H9 (cell line): ENCODE data around the gene CSF2. TPM values are rescaled to one million over a fixed set of nuclear protein-coding genes. Genes with fewer than 3 reads are reported as not detected.
"Not testable (repeated sequence)": the region's sequence is repeated elsewhere in the genome, so short reads cannot be mapped to it uniquely, and the experiment has no call there.

Source experiments
- DNase-seq: peaks from one replicate; pipeline ENCODE4 v3.0.0-alpha.2; 2017
- H2AFZ ChIP-seq: one replicate; pipeline ENCODE4 v1.6.1; 2013; ENCODE audit warnings: mild to moderate bottlenecking, low read length, control low read depth, moderate library complexity
- H2AK5ac ChIP-seq: 2 replicates; pipeline ENCODE4 v1.6.1; 2013; ENCODE audit warnings: low read length, control low read depth, mixed read lengths; ENCODE audit not compliant: insufficient read length
- H2BK120ac ChIP-seq: one replicate; pipeline ENCODE4 v1.6.1; 2013; ENCODE audit warnings: low read depth, mild to moderate bottlenecking, low read length, control low read depth, inconsistent platforms; ENCODE audit not compliant: poor library complexity, severe bottlenecking
- H2BK12ac ChIP-seq: 2 replicates; pipeline ENCODE4 v1.6.1; 2013; ENCODE audit warnings: low read length, control low read depth, mixed read lengths, low read depth; ENCODE audit not compliant: insufficient read length
- H2BK15ac ChIP-seq: 2 replicates; pipeline ENCODE4 v1.6.1; 2013; ENCODE audit warnings: low read depth, low read length, control low read depth
- H2BK20ac ChIP-seq: one replicate; pipeline ENCODE4 v1.6.1; 2013; ENCODE audit warnings: low read depth, mild to moderate bottlenecking, low read length, control low read depth, inconsistent platforms; ENCODE audit not compliant: poor library complexity, severe bottlenecking
- H2BK5ac ChIP-seq: 2 replicates; pipeline ENCODE4 v1.6.1; 2013; ENCODE audit warnings: low read length, control low read depth, mixed read lengths; ENCODE audit not compliant: insufficient read length
- H3K14ac ChIP-seq: 2 replicates; pipeline ENCODE4 v1.6.1; 2013; ENCODE audit warnings: low read length, control low read depth; ENCODE audit not compliant: insufficient read depth
- H3K18ac ChIP-seq: 2 replicates; pipeline ENCODE4 v1.6.1; 2013; ENCODE audit warnings: low read depth, mild to moderate bottlenecking, mixed read lengths, low read length, control low read depth; ENCODE audit not compliant: insufficient read length
- H3K23ac ChIP-seq: 2 replicates; pipeline ENCODE4 v1.6.1; 2013; ENCODE audit warnings: low read length, control low read depth, mixed read lengths, low read depth; ENCODE audit not compliant: insufficient read length
- H3K23me2 ChIP-seq: 2 replicates; pipeline ENCODE4 v1.6.1; 2013; ENCODE audit warnings: low read depth, mild to moderate bottlenecking, mixed read lengths, low read length, control low read depth; ENCODE audit not compliant: insufficient read length, poor library complexity, severe bottlenecking
- H3K27ac ChIP-seq: 2 replicates; pipeline ENCODE4 v1.5.1; 2013; ENCODE audit warnings: low read length, control low read depth, mixed read lengths, low read depth; ENCODE audit not compliant: insufficient read length
- H3K27me3 ChIP-seq: 2 replicates; pipeline ENCODE4 v1.6.1; 2013; ENCODE audit warnings: low read length, control low read depth, inconsistent platforms; ENCODE audit not compliant: insufficient read depth
- H3K4ac ChIP-seq: 2 replicates; pipeline ENCODE4 v1.6.1; 2013; ENCODE audit warnings: low read depth, mild to moderate bottlenecking, control low read depth, inconsistent platforms, low read length, moderate library complexity
- H3K4me1 ChIP-seq: 2 replicates; pipeline ENCODE4 v1.6.1; 2013; ENCODE audit warnings: low read length, control low read depth, inconsistent platforms; ENCODE audit not compliant: insufficient read depth
- H3K4me2 ChIP-seq: 2 replicates; pipeline ENCODE4 v1.6.1; 2013; ENCODE audit warnings: low read length, control low read depth, mixed read lengths; ENCODE audit not compliant: insufficient read length, insufficient read depth
- H3K56ac ChIP-seq: 2 replicates; pipeline ENCODE4 v1.6.1; 2013; ENCODE audit warnings: low read depth, mild to moderate bottlenecking, mixed read lengths, low read length, control low read depth; ENCODE audit not compliant: insufficient read length
- H3K79me1 ChIP-seq: 2 replicates; pipeline ENCODE4 v1.6.1; 2013; ENCODE audit warnings: low read depth, mild to moderate bottlenecking, moderate library complexity, low read length, control low read depth, inconsistent platforms; ENCODE audit not compliant: insufficient read depth, poor library complexity, severe bottlenecking
- H3K79me2 ChIP-seq: 2 replicates; pipeline ENCODE4 v1.6.1; 2013; ENCODE audit warnings: low read length, control low read depth, inconsistent platforms; ENCODE audit not compliant: insufficient read depth
- H3K9ac ChIP-seq: 2 replicates; pipeline ENCODE4 v1.6.1; 2013; ENCODE audit warnings: low read length, control low read depth, mixed read lengths; ENCODE audit not compliant: insufficient read length; ENCODE audit errors: extremely low read depth
- H3K9me3 ChIP-seq: one replicate; pipeline ENCODE4 v1.6.1; 2013; ENCODE audit warnings: low read depth, low read length, inconsistent platforms; ENCODE audit not compliant: control insufficient read depth
- H3T11ph ChIP-seq: one replicate; pipeline ENCODE4 v1.6.1; 2013; ENCODE audit warnings: mild to moderate bottlenecking, low read length, control low read depth, inconsistent platforms
- H4K20me1 ChIP-seq: one replicate; pipeline ENCODE4 v1.6.1; 2013; ENCODE audit not compliant: control insufficient read depth, insufficient read length, insufficient read depth
- H4K5ac ChIP-seq: 2 replicates; pipeline ENCODE4 v1.6.1; 2013; ENCODE audit warnings: low read depth, mild to moderate bottlenecking, mixed read lengths, low read length, control low read depth; ENCODE audit not compliant: insufficient read length
- H4K8ac ChIP-seq: replicated peaks from 2 replicates; pipeline ENCODE4 v1.6.1; 2013; ENCODE audit warnings: low read length, control low read depth, mixed read lengths, low read depth; ENCODE audit not compliant: insufficient read length
- H4K91ac ChIP-seq: 2 replicates; pipeline ENCODE4 v1.6.1; 2013; ENCODE audit warnings: low read depth, mild to moderate bottlenecking, moderate library complexity, mixed read lengths, low read length, control low read depth; ENCODE audit not compliant: insufficient read length
- H3K27ac Mint-ChIP-seq, 3 experiments: 2 replicates in 2 of 3; 3 replicates in 1 of 3; pipeline ENCODE4 v1.8.0; 2020 to 2021; ENCODE audit warnings: mixed read lengths in 3 of 3, mild to moderate bottlenecking in 1 of 3, moderate library complexity in 1 of 3
- H3K27me3 Mint-ChIP-seq: 2 replicates; pipeline ENCODE4 v1.8.0; 2021; ENCODE audit warnings: low read depth, mild to moderate bottlenecking, moderate library complexity, mixed read lengths
- H3K36me3 Mint-ChIP-seq, 3 experiments: 2 replicates in 2 of 3; 3 replicates in 1 of 3; pipeline ENCODE4 v1.8.0; 2020 to 2021; ENCODE audit warnings: low read depth in 3 of 3, mixed read lengths in 3 of 3; ENCODE audit not compliant: insufficient read depth in 1 of 3
- H3K4me1 Mint-ChIP-seq, 2 experiments: 2 replicates each; pipeline ENCODE4 v1.8.0; 2020; ENCODE audit warnings: mixed read lengths in 2 of 2
- H3K4me3 Mint-ChIP-seq, 2 experiments: 2 replicates in 1 of 2; 3 replicates in 1 of 2; pipeline ENCODE4 v1.8.0; 2020 to 2021; ENCODE audit warnings: mild to moderate bottlenecking in 2 of 2, mixed read lengths in 2 of 2, moderate library complexity in 1 of 2
- H3K9me3 Mint-ChIP-seq, 2 experiments: 2 replicates in 1 of 2; 3 replicates in 1 of 2; pipeline ENCODE4 v1.8.0; 2020; ENCODE audit warnings: mild to moderate bottlenecking in 2 of 2, mixed read lengths in 2 of 2, moderate library complexity in 1 of 2
- WGBS: extraction: QIAGEN DNeasy Blood & Tissue Kit; methylation state at CpG from one replicate; pipeline ENCODE4 v1.1.7; 2013; ENCODE audit warnings: missing lambda C conversion rate, low lambda C conversion rate, mixed read lengths; ENCODE audit not compliant: insufficient read length; ENCODE audit errors: extremely low coverage; 5-methylcytosine and 5-hydroxymethylcytosine counted together
- total RNA-seq: library from RNA; stranded (reverse); gene quantifications from 2 replicates; pipeline ENCODE4 v1.2.1, GENCODE V29; 2021

Gene CSF2
- total RNA-seq, 1 experiment from 2014 or later = not detected

GRCh38 chr5:132108957-132109356 is 35.4 kb downstream of the CSF2 start:
- H4K91ac ChIP-seq, H3K4me2 ChIP-seq, H3K9me3 ChIP-seq, H2BK15ac ChIP-seq, H3K27me3 Mint-ChIP-seq, H2AFZ ChIP-seq, H3K9ac ChIP-seq, H3K14ac ChIP-seq, H3K18ac ChIP-seq, DNase-seq, H4K8ac ChIP-seq, H3T11ph ChIP-seq, H2BK120ac ChIP-seq, H3K23ac ChIP-seq, H4K5ac ChIP-seq, H3K27me3 ChIP-seq, H2AK5ac ChIP-seq, H3K36me3 Mint-ChIP-seq, H3K9me3 Mint-ChIP-seq, H3K4me1 ChIP-seq, H3K23me2 ChIP-seq, H2BK20ac ChIP-seq, H3K79me2 ChIP-seq, H2BK12ac ChIP-seq, H3K27ac ChIP-seq, H2BK5ac ChIP-seq, H3K4me1 Mint-ChIP-seq, H3K27ac Mint-ChIP-seq, H4K20me1 ChIP-seq, H3K4me3 Mint-ChIP-seq, H3K4ac ChIP-seq, H3K79me1 ChIP-seq, H3K56ac ChIP-seq: not testable (repeated sequence)
- no CpG with 5 or more reads among the region's 4 CpGs for WGBS
